Neural cell (in vitro differentiated cells): ENCODE measurements around the gene GPANK1.

Source experiments
- CTCF ChIP-seq: fragments of 450-650 bp; IDR thresholded peaks from 2 replicates; pipeline ENCODE4 v1.5.1; 2014; ENCODE audit warnings: antibody characterized with exemption, mild to moderate bottlenecking, moderate library complexity; ENCODE audit not compliant: poor library complexity, severe bottlenecking
- POLR2AphosphoS5 ChIP-seq: IDR thresholded peaks from 2 replicates; pipeline ENCODE4 v1.6.1; 2012
- REST ChIP-seq: IDR thresholded peaks from 2 replicates; pipeline ENCODE4 v1.6.1; 2012; ENCODE audit warnings: borderline replicate concordance

DNA sequence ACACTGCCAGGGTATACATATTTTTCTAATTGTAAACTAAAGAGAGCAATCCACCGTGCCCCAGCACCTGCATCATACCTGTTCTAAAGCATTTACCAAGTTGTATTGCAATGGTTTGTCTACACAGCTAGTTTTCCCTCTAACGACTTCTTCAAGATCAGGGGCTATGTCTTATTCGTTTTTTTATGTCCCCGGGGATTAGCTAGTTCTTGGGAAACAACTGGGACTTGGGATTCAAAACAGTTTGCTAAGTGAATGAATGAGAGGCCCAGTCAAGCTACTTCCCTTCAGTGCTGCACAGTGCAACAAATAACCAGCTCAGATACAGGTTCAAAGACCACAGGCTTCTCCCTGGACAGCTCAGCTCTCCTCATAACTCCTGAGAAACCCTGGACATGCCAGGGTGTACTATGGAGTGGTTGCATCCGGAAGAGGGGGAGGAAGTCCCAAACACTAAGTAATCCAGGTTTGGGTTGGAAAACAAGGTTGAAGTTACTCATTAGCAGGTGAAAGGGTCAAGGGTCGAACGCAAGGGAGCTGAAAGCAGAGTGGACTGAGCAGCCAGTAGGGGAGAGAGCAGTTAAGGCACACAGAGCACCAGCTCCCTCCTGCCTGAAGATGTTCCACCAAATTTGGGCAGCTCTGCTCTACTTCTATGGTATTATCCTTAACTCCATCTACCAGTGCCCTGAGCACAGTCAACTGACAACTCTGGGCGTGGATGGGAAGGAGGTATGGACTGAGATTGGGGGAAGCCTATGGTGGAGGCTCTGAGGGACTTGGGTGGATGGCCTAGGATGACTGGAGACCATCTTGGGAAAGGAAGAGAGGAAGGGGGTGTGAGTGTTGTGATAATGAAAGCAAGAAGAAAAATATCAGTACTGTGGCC, 9.2 kb downstream of the GPANK1 start, which contains the start of gene APOM:
- TF ChIP-seq CTCF, result no peak
- no peak for TF ChIP-seq POLR2AphosphoS5
- no peak for TF ChIP-seq REST
